ENCODE results near the gene ARF1.

DNA sequence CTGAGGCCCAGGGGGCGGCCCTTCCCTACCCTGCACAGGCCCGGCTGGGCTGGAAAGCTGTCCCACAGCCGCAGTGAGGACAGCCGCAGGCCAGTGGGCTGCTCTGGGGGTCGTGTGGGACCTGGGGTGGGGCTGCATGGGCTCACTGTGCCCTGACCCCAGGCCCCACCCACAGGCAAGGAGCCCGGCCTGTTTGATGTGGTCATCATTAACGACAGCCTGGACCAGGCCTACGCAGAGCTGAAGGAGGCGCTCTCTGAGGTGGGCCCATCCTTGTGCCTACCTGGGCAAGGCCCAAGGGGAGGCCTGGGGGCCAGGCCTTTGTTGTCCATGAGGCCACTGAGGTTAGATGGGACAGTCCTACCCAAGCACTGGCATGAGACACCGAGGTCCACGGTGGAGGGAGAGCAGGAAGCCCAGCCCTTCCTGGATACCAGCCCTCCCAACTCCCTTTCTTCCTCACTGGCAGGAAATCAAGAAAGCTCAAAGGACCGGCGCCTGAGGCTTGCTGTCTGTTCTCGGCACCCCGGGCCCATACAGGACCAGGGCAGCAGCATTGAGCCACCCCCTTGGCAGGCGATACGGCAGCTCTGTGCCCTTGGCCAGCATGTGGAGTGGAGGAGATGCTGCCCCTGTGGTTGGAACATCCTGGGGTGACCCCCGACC, 65.8 kb downstream of the ARF1 start:
- TF ChIP-seq SIN3A (IDR thresholded peaks at IDR 0.05; ENCODE audit: low read depth, low read length) (no peak), MYC (IDR thresholded peaks at IDR 0.05; ENCODE audit: insufficient read depth, insufficient read length, insufficient replicate concordance, low read length, severe bottlenecking) (no peak), NFIC (IDR thresholded peaks at IDR 0.05; ENCODE audit: low read depth, low read length) (no peak), REST (IDR thresholded peaks at IDR 0.05; ENCODE audit: low read depth, low read length) (no peak), ZNF384 (IDR thresholded peaks at IDR 0.05; ENCODE audit: borderline replicate concordance, low read depth, low read length) (no peak), EP300 (IDR thresholded peaks at IDR 0.05; ENCODE audit: borderline replicate concordance in 1 of 2, control insufficient read depth in 1 of 2, low read depth in 2 of 2, low read length in 2 of 2) (no peak)
- TF ChIP-seq, protein P1, sequence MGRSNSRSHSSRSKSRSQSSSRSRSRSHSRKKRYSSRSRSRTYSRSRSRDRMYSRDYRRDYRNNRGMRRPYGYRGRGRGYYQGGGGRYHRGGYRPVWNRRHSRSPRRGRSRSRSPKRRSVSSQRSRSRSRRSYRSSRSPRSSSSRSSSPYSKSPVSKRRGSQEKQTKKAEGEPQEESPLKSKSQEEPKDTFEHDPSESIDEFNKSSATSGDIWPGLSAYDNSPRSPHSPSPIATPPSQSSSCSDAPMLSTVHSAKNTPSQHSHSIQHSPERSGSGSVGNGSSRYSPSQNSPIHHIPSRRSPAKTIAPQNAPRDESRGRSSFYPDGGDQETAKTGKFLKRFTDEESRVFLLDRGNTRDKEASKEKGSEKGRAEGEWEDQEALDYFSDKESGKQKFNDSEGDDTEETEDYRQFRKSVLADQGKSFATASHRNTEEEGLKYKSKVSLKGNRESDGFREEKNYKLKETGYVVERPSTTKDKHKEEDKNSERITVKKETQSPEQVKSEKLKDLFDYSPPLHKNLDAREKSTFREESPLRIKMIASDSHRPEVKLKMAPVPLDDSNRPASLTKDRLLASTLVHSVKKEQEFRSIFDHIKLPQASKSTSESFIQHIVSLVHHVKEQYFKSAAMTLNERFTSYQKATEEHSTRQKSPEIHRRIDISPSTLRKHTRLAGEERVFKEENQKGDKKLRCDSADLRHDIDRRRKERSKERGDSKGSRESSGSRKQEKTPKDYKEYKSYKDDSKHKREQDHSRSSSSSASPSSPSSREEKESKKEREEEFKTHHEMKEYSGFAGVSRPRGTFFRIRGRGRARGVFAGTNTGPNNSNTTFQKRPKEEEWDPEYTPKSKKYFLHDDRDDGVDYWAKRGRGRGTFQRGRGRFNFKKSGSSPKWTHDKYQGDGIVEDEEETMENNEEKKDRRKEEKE (IDR thresholded peaks at IDR 0.05): no peak
- TF ChIP-seq, protein P2, sequence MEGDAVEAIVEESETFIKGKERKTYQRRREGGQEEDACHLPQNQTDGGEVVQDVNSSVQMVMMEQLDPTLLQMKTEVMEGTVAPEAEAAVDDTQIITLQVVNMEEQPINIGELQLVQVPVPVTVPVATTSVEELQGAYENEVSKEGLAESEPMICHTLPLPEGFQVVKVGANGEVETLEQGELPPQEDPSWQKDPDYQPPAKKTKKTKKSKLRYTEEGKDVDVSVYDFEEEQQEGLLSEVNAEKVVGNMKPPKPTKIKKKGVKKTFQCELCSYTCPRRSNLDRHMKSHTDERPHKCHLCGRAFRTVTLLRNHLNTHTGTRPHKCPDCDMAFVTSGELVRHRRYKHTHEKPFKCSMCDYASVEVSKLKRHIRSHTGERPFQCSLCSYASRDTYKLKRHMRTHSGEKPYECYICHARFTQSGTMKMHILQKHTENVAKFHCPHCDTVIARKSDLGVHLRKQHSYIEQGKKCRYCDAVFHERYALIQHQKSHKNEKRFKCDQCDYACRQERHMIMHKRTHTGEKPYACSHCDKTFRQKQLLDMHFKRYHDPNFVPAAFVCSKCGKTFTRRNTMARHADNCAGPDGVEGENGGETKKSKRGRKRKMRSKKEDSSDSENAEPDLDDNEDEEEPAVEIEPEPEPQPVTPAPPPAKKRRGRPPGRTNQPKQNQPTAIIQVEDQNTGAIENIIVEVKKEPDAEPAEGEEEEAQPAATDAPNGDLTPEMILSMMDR (IDR thresholded peaks at IDR 0.05 in 2 of 3, conservative IDR thresholded peaks at IDR 0.05 in 1 of 3; ENCODE audit: control insufficient read depth in 2 of 3, extremely low read depth in 1 of 3, insufficient read depth in 1 of 3, low read depth in 3 of 3, low read length in 3 of 3): no peak

Measured in GM12878 (cell line).